Neural crest cell (in vitro differentiated cells): ENCODE results near the gene TCIRG1. TPM values are rescaled to one million over a fixed set of nuclear protein-coding genes. Genes with fewer than 3 reads are reported as not detected.

ENCODE experiments used
- DNase-seq: peaks from one replicate; pipeline ENCODE4 v3.0.0; 2021; ENCODE audit warnings: low read depth, mixed read lengths, low spot score
- H3K27ac Mint-ChIP-seq: one replicate; pipeline ENCODE4 v1.8.0; 2021; ENCODE audit warnings: mild to moderate bottlenecking, mixed read lengths; ENCODE audit not compliant: unreplicated experiment
- H3K27me3 Mint-ChIP-seq: 2 replicates; pipeline ENCODE4 v1.8.0; 2021; ENCODE audit warnings: low read depth, mild to moderate bottlenecking, mixed read lengths
- H3K36me3 Mint-ChIP-seq: 2 replicates; pipeline ENCODE4 v1.8.0; 2021; ENCODE audit warnings: low read depth, mild to moderate bottlenecking, mixed read lengths
- H3K4me1 Mint-ChIP-seq: 2 replicates; pipeline ENCODE4 v1.8.0; 2021; ENCODE audit warnings: mixed read lengths
- H3K4me3 Mint-ChIP-seq: one replicate; pipeline ENCODE4 v1.8.0; 2021; ENCODE audit warnings: mild to moderate bottlenecking, mixed read lengths
- H3K9me3 Mint-ChIP-seq: 2 replicates; pipeline ENCODE4 v1.8.0; 2021; ENCODE audit warnings: mixed read lengths
- CTCF ChIP-seq: fragments of 200-600 bp; sonication (generic); conservative IDR thresholded peaks from 2 replicates; pipeline ENCODE4 v1.5.0; 2021; ENCODE audit warnings: antibody characterized with exemption, mild to moderate bottlenecking
- total RNA-seq: library from RNA; stranded (reverse); gene quantifications from 2 replicates; pipeline ENCODE4 v1.2.1, GENCODE V29; 2021

TCIRG1 gene
- total RNA-seq, 1 donor from 2014 or later = 10.2 TPM

GRCh38 chr11:68056317-68057285 lies 17.8 kb downstream of the TCIRG1 start:
- no peak overlapping the region for H3K4me3 Mint-ChIP-seq
- H3K27ac Mint-ChIP-seq = peak overlapping the region; percentile 75

GRCh38 chr11:68057807-68058206 lies 19.0 kb downstream of the TCIRG1 start:
- no peak for DNase-seq
- TF ChIP-seq CTCF = no peak
- Mint-ChIP-seq H3K9me3 (no peaks in the 10 kb centered on the region), H3K27ac (no peak overlapping the region), H3K27me3 (no peaks in the 10 kb centered on the region), H3K4me1 (peaks cover 4% of the 10 kb centered on the region), H3K36me3 (peaks cover 23% of the 10 kb centered on the region), H3K4me3 (no peak overlapping the region)

More at GRCh38 chr11:68056317-68057285, 17.8 kb downstream of the TCIRG1 start:
- Mint-ChIP-seq H3K4me1 (peaks cover 4% of the 10 kb centered on the region), H3K27me3 (no peaks in the 10 kb centered on the region), H3K36me3 (peaks cover 19% of the 10 kb centered on the region), H3K9me3 (no peaks in the 10 kb centered on the region)
- no peak for DNase-seq
- no peak for TF ChIP-seq CTCF

GRCh38 chr11:68061508-68061907 lies 22.7 kb downstream of the TCIRG1 start:
- Mint-ChIP-seq H3K4me1 (no peaks in the 10 kb centered on the region), H3K36me3 (peaks cover 33% of the 10 kb centered on the region)

GRCh38 chr11:68064926-68065325 lies 26.1 kb downstream of the TCIRG1 start:
- peaks cover 29% of the 10 kb centered on the region for H3K36me3 Mint-ChIP-seq
- no peak for TF ChIP-seq CTCF
- no peaks in the 10 kb centered on the region for H3K27me3 Mint-ChIP-seq
- H3K9me3 Mint-ChIP-seq = no peaks in the 10 kb centered on the region
- H3K4me1 Mint-ChIP-seq = no peaks in the 10 kb centered on the region
- peak overlapping the region; percentile 72 for H3K27ac Mint-ChIP-seq
- H3K4me3 Mint-ChIP-seq = no peak overlapping the region
- no peak for DNase-seq

More at GRCh38 chr11:68061508-68061907, 22.7 kb downstream of the TCIRG1 start:
- H3K4me3 Mint-ChIP-seq = no peak overlapping the region
- no peak for DNase-seq
- TF ChIP-seq CTCF = no peak
- H3K27ac Mint-ChIP-seq = no peak overlapping the region
- H3K27me3 Mint-ChIP-seq = no peaks in the 10 kb centered on the region
- no peaks in the 10 kb centered on the region for H3K9me3 Mint-ChIP-seq

- Mint-ChIP-seq H3K4me3 (no peak overlapping the region), H3K36me3 (peaks cover 25% of the 10 kb centered on the region), H3K9me3 (no peaks in the 10 kb centered on the region), H3K27me3 (no peaks in the 10 kb centered on the region), H3K4me1 (no peaks in the 10 kb centered on the region), H3K27ac (peak overlapping the region; percentile 23)
- TF ChIP-seq CTCF = no peak
- no peak for DNase-seq
Observed at GRCh38 chr11:68065841-68066240, 27.0 kb downstream of the TCIRG1 start.
